Stimulated activated memory B cell treated with anti-CD40 and anti-IgM and Interleukin-4, amounts not matched to agents 10 μg/mL and 1 μg/mL and 100 μg/mL, for 72 hours (primary cell): ENCODE results near the gene WNT7A.

ENCODE experiments used
- ATAC-seq: fragments of 150-1000 bp; cut with Tn5 transposase; 2 replicates; pipeline ENCODE4 v1.10.0; 2021
- H3K27ac Mint-ChIP-seq: one replicate; pipeline ENCODE4 v1.8.0; 2022; ENCODE audit warnings: mild to moderate bottlenecking, mixed read lengths
- H3K27me3 Mint-ChIP-seq: one replicate; pipeline ENCODE4 v1.8.0; 2022; ENCODE audit warnings: mixed read lengths
- H3K36me3 Mint-ChIP-seq: one replicate; pipeline ENCODE4 v1.8.0; 2022; ENCODE audit warnings: mixed read lengths
- H3K4me1 Mint-ChIP-seq: one replicate; pipeline ENCODE4 v1.8.0; 2022; ENCODE audit warnings: mixed read lengths
- H3K4me3 Mint-ChIP-seq: one replicate; pipeline ENCODE4 v1.8.0; 2022; ENCODE audit warnings: mild to moderate bottlenecking, moderate library complexity, mixed read lengths
- H3K9me3 Mint-ChIP-seq: one replicate; pipeline ENCODE4 v1.8.0; 2022; ENCODE audit warnings: mixed read lengths

WNT7A gene

DNA sequence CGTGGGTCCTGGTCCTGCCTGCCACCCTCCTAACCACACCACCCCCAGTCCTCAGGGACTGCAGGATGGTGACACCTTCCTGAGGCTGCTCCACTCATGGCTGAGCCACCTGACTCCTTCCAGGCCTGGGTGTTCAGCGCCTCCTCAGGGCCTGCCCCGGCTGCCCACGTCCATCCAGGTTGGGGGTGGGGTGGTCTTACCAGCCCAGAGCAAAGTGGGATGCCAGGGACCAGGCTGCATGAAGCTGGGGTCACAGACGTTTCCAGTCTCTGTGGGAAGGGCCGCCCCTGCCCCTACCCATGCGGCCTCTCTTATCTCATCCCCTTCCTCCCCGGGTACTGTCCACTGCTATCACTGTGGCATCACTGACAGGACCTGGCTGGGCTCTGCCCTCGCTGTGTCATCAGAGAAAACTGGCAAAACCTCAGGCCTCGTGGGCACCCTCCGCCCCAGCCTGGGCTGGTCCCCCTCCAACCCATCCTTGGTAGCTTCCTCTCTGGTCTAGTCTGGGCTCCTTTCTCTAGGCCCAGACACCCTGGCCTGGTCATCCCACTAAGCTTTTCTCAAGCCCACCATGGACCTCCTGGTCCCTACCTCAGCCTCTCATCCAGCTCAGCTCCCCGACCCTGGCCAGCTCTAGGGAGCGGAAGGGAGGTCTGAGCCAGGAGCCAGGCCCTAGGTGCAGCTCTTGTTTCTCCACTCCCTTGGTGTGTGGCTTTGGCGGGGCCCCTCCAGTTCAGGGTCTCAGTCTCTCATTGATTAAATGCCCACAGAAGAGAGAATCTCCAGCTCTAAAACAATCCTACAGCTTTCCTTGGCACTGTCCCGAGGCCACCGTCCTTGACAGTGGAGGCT is 32.9 kb downstream of the WNT7A start:
- H3K4me3 Mint-ChIP-seq, result no peak overlapping the region
- H3K9me3 Mint-ChIP-seq, result peaks cover 3% of the 10 kb centered on the region
- peaks cover 26% of the 10 kb centered on the region for H3K27me3 Mint-ChIP-seq
- no peak overlapping the region for H3K27ac Mint-ChIP-seq
- H3K36me3 Mint-ChIP-seq, result no peaks in the 10 kb centered on the region
- ATAC-seq, result peak; percentile 2
- no peaks in the 10 kb centered on the region for H3K4me1 Mint-ChIP-seq

DNA sequence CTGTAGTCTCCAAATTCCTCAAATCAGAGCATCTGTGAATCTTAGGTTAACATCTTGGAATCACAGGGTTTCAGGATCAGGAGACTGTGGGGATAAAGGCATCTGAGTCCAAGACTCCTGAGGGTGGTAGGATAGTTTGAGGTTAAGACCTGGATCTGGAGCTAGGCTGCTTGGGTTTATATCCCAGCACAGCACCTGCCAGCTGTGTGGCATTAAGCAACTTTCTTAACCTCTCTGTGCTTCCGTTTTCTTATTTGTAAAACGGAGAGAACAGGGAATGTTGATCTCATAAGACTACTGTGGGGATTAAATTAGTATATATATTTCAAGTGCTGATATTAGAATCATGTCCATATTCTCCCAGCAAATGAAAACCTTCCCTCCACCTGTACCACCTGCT is 33.6 kb downstream of the WNT7A start:
- Mint-ChIP-seq H3K27ac (no peak overlapping the region), H3K27me3 (peaks cover 19% of the 10 kb centered on the region), H3K36me3 (no peaks in the 10 kb centered on the region), H3K9me3 (peaks cover 3% of the 10 kb centered on the region), H3K4me3 (no peak overlapping the region), H3K4me1 (no peaks in the 10 kb centered on the region)
- ATAC-seq, result no peak

DNA sequence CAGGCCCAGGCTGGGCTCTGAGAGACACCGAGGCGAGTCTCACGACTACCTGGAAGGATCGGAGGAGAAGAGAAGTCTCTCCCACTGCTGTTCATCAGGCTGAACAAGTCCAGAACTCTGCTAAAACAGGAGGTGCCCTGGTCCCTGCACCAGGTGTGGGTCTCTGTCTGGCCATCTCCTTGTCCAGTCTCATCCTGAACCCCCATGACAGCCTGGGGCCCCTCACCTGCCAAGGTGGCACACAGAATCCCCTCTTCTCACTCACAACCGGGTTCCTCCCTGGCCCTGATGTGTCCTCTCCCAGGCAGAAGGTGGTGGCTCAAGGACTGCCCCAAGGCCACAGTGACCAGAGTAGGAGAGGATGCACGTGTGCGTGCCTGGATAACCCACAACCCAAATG is 34.1 kb downstream of the WNT7A start:
- ATAC-seq, result no peak
- H3K36me3 Mint-ChIP-seq, result no peaks in the 10 kb centered on the region
- peaks cover under 1% of the 10 kb centered on the region for H3K9me3 Mint-ChIP-seq
- H3K4me1 Mint-ChIP-seq, result no peaks in the 10 kb centered on the region
- no peak overlapping the region for H3K4me3 Mint-ChIP-seq
- H3K27me3 Mint-ChIP-seq, result peaks cover 14% of the 10 kb centered on the region
- no peak overlapping the region for H3K27ac Mint-ChIP-seq

DNA sequence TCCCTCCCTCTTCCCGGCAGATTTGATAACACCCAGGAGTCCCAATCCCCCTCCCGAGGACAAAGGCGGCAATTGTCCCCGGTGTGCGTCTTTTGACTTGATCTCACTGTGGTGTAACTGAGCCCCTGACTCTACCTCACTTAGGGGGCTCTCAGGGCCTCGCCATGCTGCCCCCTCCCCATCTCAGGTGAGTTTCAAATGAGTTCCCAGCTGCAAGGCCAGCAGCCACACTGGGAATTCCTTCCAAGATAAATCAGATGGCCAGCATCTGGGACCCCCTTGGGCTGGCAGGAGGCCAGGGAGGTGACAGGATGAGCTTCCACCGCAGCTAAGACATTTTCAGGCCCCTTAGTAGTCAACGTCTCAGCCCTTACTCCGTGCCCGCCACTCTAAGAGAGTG is 35.0 kb downstream of the WNT7A start:
- Mint-ChIP-seq H3K36me3 (no peaks in the 10 kb centered on the region), H3K9me3 (no peaks in the 10 kb centered on the region), H3K4me3 (no peak overlapping the region), H3K27ac (no peak overlapping the region), H3K27me3 (peaks cover 11% of the 10 kb centered on the region), H3K4me1 (no peaks in the 10 kb centered on the region)
- ATAC-seq, result no peak

DNA sequence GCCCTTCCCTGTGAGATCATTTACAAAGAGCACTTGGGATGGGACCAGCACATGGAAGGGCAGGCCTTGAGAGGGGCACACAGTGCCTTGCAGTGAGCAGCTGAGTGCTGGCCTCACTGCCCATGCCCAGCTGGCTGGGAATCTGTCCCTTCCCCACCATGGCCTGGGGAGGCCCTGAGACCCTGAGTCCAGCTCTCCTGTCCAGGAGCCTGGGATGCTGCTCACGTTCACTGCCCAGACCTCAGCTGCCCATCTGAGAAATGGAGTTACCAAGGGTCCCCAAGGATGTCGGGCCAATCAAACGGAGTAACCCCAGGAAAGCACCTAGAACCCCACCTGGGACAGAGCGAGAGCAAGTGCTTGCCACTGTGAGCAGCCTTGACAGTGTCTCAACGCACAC is 35.6 kb downstream of the WNT7A start:
- no peaks in the 10 kb centered on the region for H3K4me1 Mint-ChIP-seq
- no peak overlapping the region for H3K4me3 Mint-ChIP-seq
- H3K36me3 Mint-ChIP-seq, result no peaks in the 10 kb centered on the region
- H3K9me3 Mint-ChIP-seq, result no peaks in the 10 kb centered on the region
- ATAC-seq, result no peak
- no peak overlapping the region for H3K27ac Mint-ChIP-seq
- H3K27me3 Mint-ChIP-seq, result peaks cover 11% of the 10 kb centered on the region

DNA sequence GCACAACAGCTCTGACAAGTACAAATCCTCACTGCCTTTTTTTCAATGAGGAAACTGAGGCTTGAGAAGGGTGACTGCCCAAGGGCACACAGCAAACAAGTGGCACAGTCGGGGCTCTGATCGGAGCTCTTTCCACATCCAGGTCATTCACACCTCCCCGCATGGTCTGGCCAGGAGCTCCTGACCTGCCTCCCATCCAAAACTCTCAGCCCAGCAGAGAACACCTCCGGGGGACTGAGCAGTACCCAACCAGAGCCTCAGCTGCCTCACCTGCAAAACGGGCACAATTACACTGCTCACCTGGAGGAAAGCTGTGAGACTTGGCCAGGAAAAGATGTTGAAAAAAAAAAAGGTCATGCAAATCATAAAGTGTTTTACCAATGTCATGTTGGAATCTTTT is 36.5 kb downstream of the WNT7A start:
- no peak for ATAC-seq

DNA sequence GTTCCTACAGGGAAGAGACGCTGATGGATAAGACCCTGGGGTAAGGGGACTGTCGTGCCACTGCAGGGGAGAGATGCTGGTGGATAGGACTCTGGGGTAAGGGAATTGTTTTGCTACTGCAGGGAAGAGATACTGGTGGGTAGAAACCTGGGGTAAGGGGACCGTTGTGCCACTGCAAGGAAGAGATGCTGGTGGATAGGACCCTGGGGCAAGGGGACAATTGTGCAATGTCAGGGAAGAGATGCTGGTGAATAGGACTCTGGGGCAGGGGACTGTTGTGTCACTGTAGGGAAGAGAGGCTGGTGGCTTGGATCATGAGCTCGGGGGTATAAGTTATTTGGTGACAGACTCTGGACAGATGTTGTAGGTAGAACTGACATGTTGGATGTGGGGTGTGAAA is 37.6 kb downstream of the WNT7A start:
- H3K36me3 Mint-ChIP-seq, result no peaks in the 10 kb centered on the region
- ATAC-seq, result no peak
- no peak overlapping the region for H3K4me3 Mint-ChIP-seq
- no peaks in the 10 kb centered on the region for H3K4me1 Mint-ChIP-seq
- H3K27me3 Mint-ChIP-seq, result peaks cover 8% of the 10 kb centered on the region
- H3K27ac Mint-ChIP-seq, result no peak overlapping the region
- H3K9me3 Mint-ChIP-seq, result no peaks in the 10 kb centered on the region

More for the DNA sequence above, 36.5 kb downstream of the WNT7A start:
- no peak overlapping the region for H3K4me3 Mint-ChIP-seq
- H3K36me3 Mint-ChIP-seq, result no peaks in the 10 kb centered on the region
- H3K9me3 Mint-ChIP-seq, result no peaks in the 10 kb centered on the region
- H3K4me1 Mint-ChIP-seq, result no peaks in the 10 kb centered on the region
- H3K27me3 Mint-ChIP-seq, result peaks cover 11% of the 10 kb centered on the region
- H3K27ac Mint-ChIP-seq, result no peak overlapping the region

DNA sequence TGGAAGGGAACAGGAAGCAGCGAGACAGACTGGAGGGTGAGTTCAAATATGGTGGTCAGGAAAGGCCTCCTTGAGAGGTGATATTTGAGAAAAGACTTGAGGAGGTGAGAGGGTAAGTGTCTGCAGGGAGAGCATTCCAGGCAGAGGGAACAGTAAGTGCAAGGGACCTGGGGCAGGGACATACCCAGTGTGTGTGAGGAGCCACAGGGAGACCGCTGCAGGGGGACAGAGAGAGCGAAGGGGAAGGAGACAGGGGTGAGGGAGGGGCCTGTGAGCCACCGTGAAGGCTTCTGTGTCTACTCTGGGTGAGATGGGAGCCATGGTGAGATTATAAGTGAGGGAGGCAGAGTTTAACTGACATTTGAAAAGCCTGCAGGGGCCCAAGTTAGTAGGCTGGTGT is 38.0 kb downstream of the WNT7A start:
- no peak overlapping the region for H3K27ac Mint-ChIP-seq
- no peak for ATAC-seq
- no peak overlapping the region for H3K4me3 Mint-ChIP-seq
- no peaks in the 10 kb centered on the region for H3K4me1 Mint-ChIP-seq
- no peaks in the 10 kb centered on the region for H3K36me3 Mint-ChIP-seq
- no peaks in the 10 kb centered on the region for H3K9me3 Mint-ChIP-seq
- peaks cover 6% of the 10 kb centered on the region for H3K27me3 Mint-ChIP-seq

DNA sequence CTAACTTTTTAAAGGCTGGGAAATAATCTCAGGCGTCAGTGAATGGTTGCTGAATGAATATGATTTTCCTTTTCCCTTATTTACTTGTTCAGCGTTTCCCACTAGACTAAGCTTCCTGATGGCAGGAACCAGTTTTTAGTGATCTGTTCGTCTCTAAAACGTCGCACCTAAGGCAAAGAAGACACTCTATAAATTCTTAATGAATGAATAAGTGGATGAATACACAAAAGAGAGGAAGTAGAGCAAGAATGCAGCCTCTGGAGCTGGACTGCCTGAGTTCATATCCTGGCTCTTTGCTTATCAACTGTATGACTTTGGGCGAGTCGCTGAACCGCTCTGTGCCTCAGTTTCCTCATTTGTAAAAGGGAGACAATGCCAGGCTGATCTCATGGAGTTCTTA is 38.7 kb downstream of the WNT7A start:
- H3K9me3 Mint-ChIP-seq, result no peaks in the 10 kb centered on the region
- no peak for ATAC-seq
- H3K27me3 Mint-ChIP-seq, result peaks cover 9% of the 10 kb centered on the region
- H3K4me1 Mint-ChIP-seq, result no peaks in the 10 kb centered on the region
- H3K27ac Mint-ChIP-seq, result no peak overlapping the region
- no peaks in the 10 kb centered on the region for H3K36me3 Mint-ChIP-seq
- no peak overlapping the region for H3K4me3 Mint-ChIP-seq

DNA sequence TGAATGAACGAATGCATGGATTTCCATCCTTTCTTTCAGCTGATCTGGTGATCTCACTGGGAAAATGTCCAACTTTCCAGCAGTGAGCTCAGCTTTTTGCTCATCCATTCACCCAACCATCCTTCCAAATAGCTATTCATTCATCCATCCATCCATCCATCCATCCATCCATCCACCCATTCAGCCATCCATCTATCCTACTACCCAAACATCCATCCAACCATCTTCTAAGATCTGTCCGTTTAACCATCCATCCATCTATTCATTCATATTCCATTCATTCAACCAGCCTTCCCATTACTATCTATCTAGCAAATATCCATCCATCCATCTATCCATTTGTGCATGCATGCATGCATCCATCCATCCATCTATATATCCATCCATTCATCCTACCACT is 39.4 kb downstream of the WNT7A start:
- Mint-ChIP-seq H3K4me1 (no peaks in the 10 kb centered on the region), H3K9me3 (no peaks in the 10 kb centered on the region), H3K27ac (no peak overlapping the region), H3K27me3 (peaks cover 15% of the 10 kb centered on the region), H3K4me3 (no peak overlapping the region), H3K36me3 (no peaks in the 10 kb centered on the region)
- no peak for ATAC-seq

DNA sequence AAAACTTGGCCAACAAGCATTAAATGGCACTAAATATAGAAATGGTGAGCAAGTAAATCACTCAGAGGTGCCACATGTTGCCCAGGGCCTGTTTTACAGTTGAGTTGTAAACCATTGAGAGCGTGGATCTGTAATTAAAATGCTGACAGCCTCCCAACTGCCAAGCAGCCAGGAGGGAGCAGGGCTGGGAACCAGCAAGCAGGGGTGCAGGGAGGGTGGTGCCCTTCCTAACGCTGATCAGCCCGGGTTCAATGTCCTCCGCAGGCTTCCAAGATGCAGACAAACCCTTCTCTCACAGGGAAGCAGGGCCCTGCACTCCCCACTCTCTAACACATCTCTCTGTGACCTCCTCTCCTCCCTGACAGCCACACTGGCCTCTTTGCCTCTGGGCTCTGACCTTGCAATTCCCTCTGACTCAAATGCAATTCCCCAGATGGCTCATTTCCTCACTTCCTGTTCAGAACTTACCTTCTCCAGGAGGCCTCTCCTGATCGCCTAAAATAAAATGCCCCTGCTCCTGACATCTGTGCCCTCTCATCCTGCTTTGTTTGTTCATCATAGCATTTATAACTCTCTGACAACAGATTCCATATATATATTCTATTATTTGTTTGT is 40.0 kb downstream of the WNT7A start:
- Mint-ChIP-seq H3K9me3 (no peaks in the 10 kb centered on the region), H3K27ac (no peak overlapping the region), H3K4me3 (no peak overlapping the region), H3K36me3 (no peaks in the 10 kb centered on the region), H3K4me1 (no peaks in the 10 kb centered on the region), H3K27me3 (peaks cover 22% of the 10 kb centered on the region)
- no peak for ATAC-seq

DNA sequence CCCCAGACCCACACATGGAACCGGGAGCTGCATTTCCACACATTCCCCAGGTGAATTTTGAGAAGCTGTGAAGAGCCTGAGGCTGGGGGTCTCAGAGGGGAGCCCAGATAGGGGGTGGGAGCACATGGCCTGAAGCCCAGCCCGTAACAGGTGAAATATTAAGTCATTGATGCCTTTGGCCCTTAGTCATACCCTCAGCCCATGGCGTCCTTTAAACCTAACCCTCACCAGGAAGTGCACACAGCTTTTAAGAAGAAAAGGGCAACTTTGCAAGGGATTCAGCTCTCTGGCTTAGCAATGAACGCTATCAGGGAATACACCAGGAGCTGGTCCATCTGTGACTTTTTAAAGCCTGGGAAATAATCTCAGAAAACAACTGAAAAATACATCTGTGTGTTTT is 40.6 kb downstream of the WNT7A start:
- Mint-ChIP-seq H3K27ac (no peak overlapping the region), H3K36me3 (no peaks in the 10 kb centered on the region), H3K4me1 (no peaks in the 10 kb centered on the region), H3K4me3 (no peak overlapping the region), H3K27me3 (peaks cover 27% of the 10 kb centered on the region), H3K9me3 (no peaks in the 10 kb centered on the region)
- no peak for ATAC-seq

DNA sequence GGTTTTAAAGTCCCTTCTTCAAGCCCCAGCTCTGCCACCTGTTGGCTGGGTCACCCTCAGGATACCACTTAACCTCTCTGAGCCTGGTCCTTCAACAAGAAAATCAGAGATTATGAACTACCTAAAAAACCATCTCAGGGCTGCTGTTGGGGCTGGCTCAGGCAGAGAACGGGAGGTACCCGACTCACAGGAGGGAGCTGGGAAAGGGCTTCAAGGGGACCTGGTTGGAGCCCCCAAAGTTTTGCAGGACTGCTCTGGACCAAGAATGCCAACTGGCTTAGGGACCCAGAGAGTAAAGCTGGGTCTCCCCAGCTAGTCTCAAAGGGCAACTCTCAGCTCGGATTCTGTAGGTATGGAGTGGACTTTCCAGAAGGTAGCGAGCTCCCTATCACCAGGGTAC is 41.5 kb downstream of the WNT7A start:
- no peak overlapping the region for H3K27ac Mint-ChIP-seq
- H3K4me1 Mint-ChIP-seq, result no peaks in the 10 kb centered on the region
- peaks cover 31% of the 10 kb centered on the region for H3K27me3 Mint-ChIP-seq
- H3K9me3 Mint-ChIP-seq, result no peaks in the 10 kb centered on the region
- ATAC-seq, result no peak
- H3K36me3 Mint-ChIP-seq, result no peaks in the 10 kb centered on the region
- no peak overlapping the region for H3K4me3 Mint-ChIP-seq

DNA sequence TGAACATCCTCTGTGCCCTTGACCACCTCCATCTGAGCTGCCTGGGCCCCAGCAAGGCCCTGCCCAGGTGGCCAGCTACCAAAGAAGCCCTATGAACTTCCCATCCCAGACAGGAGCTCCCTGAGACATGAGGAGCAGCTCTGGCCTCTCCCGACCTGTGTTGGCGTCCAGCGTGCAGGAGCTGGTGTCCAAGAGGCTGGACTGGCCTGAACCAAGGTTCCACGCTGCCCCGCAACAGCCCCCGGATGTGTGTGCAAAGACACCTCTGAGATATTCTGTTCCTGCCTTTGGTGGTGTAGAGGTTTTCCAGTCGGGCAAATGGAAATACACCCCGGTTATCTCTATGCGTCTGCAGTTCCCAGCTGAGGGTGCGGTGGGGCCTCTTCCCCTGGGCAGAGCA is 42.1 kb downstream of the WNT7A start:
- H3K9me3 Mint-ChIP-seq, result no peaks in the 10 kb centered on the region
- ATAC-seq, result no peak
- H3K27me3 Mint-ChIP-seq, result peaks cover 38% of the 10 kb centered on the region
- no peak overlapping the region for H3K27ac Mint-ChIP-seq
- H3K4me1 Mint-ChIP-seq, result no peaks in the 10 kb centered on the region
- H3K4me3 Mint-ChIP-seq, result no peak overlapping the region
- H3K36me3 Mint-ChIP-seq, result no peaks in the 10 kb centered on the region

DNA sequence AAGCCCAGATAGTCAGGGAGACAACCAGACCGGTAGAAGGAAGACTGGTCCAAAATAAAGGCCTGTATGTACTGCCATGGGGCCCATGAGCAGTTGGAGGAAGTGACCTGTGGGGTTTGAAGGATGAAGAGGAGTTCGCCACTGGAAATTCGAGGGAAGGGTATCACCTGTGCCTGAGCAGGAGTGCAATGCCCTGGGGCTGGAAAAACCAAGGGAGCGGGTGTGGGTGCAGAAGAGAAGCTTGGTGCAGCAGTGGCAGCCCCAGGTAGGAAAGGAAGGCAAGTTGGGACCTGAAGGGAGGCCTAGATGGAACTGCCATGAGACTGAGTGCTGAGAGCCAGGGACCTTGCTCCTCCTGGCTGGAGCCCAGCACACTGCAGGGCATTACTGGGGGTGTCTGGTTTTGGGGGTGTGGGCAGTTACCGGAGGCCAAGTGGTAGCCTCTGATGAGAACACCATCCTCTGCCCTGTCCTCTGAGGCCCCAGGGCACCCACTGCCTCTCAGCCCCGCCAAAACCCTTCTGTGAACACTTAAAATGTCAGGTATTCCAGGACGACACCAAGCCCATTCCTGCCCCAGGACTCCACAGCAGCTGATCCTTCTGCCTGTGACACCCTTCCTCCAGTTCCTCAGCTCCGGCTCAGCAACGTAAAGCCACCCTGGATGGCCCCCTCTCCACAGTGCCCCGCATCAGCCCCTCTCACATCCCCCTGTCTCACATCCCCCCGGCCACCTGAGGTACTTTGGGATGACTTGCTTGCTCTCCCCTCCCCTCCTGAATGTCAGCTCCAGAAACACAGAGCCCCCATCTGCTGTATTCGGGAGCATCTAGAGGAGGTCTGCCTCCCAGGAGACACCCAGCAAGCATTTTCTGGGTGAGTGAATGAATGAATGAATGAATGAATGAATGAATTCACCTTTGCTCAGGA is 42.9 kb downstream of the WNT7A start:
- H3K4me3 Mint-ChIP-seq, result no peak overlapping the region

More for the DNA sequence above, 42.9 kb downstream of the WNT7A start:
- ATAC-seq, result no peak
- Mint-ChIP-seq H3K9me3 (peaks cover 5% of the 10 kb centered on the region), H3K4me1 (no peaks in the 10 kb centered on the region), H3K36me3 (no peaks in the 10 kb centered on the region), H3K27me3 (peaks cover 46% of the 10 kb centered on the region), H3K27ac (no peak overlapping the region)
